Measurements from ENCODE around the gene RASA2. TPM values are rescaled to one million over a fixed set of nuclear protein-coding genes. Genes with fewer than 3 reads are reported as not detected.

The RASA2 gene
- total RNA-seq, 2 donors from 2014 or later, result 3.3 to 5.1 TPM

GRCh38 chr3:141576744-141577052 lies 89.9 kb downstream of the RASA2 start:
- H3K36me3 ChIP-seq, result peaks cover 34% of the 10 kb centered on the region

GRCh38 chr3:141578202-141578973 lies 91.6 kb downstream of the RASA2 start:
- Histone ChIP-seq H3K9me3 (no peaks in the 10 kb centered on the region), H3K27me3 (no peaks in the 10 kb centered on the region), H3K36me3 (peaks cover 22% of the 10 kb centered on the region), H3K4me1 (no peaks in the 10 kb centered on the region), H3K4me3 (no peak overlapping the region), H3K27ac (no peak overlapping the region)
- no peak for TF ChIP-seq CTCF (IDR thresholded peaks at IDR 0.05)
- DNase-seq (ENCODE audit: low spot score), result no peak

More at GRCh38 chr3:141576744-141577052, 89.9 kb downstream of the RASA2 start:
- no peak for DNase-seq (ENCODE audit: low spot score)
- no peaks in the 10 kb centered on the region for H3K4me1 ChIP-seq
- H3K27me3 ChIP-seq, result no peaks in the 10 kb centered on the region
- H3K4me3 ChIP-seq, result no peak overlapping the region
- H3K27ac ChIP-seq, result no peak overlapping the region
- TF ChIP-seq CTCF (IDR thresholded peaks at IDR 0.05), result no peak
- no peaks in the 10 kb centered on the region for H3K9me3 ChIP-seq

GRCh38 chr3:141594357-141594756 lies 107.5 kb downstream of the RASA2 start:
- no peak for DNase-seq (ENCODE audit: low spot score)
- no peak for TF ChIP-seq CTCF (IDR thresholded peaks at IDR 0.05)
- Histone ChIP-seq H3K4me1 (no peaks in the 10 kb centered on the region), H3K36me3 (peaks cover 32% of the 10 kb centered on the region), H3K9me3 (no peaks in the 10 kb centered on the region), H3K27me3 (no peaks in the 10 kb centered on the region), H3K4me3 (no peak overlapping the region), H3K27ac (no peak overlapping the region)

GRCh38 chr3:141597931-141598330 lies 111.1 kb downstream of the RASA2 start:
- Histone ChIP-seq H3K4me1 (no peaks in the 10 kb centered on the region), H3K9me3 (peaks cover 0 to 19% of the 10 kb centered on the region in 2 donors), H3K36me3 (peaks cover 14% of the 10 kb centered on the region), H3K27me3 (no peaks in the 10 kb centered on the region), H3K27ac (no peak overlapping the region), H3K4me3 (no peak overlapping the region)
- TF ChIP-seq CTCF (IDR thresholded peaks at IDR 0.05), result no peak
- DNase-seq (ENCODE audit: low spot score), result no peak

GRCh38 chr3:141600331-141600730 lies 113.5 kb downstream of the RASA2 start:
- TF ChIP-seq CTCF (IDR thresholded peaks at IDR 0.05), result no peak
- Histone ChIP-seq H3K4me1 (no peaks in the 10 kb centered on the region), H3K4me3 (no peak overlapping the region), H3K27me3 (no peaks in the 10 kb centered on the region), H3K27ac (no peak overlapping the region), H3K36me3 (peaks cover 14% of the 10 kb centered on the region), H3K9me3 (peaks cover 0 to 19% of the 10 kb centered on the region in 2 donors)
- DNase-seq (ENCODE audit: low spot score), result no peak

GRCh38 chr3:141602706-141603105 lies 115.9 kb downstream of the RASA2 start:
- no peak overlapping the region for H3K27ac ChIP-seq
- no peak for TF ChIP-seq CTCF (IDR thresholded peaks at IDR 0.05)
- no peaks in the 10 kb centered on the region for H3K36me3 ChIP-seq

More at GRCh38 chr3:141602706-141603105, 115.9 kb downstream of the RASA2 start:
- no peak for DNase-seq (ENCODE audit: low spot score)
- no peaks in the 10 kb centered on the region for H3K27me3 ChIP-seq
- H3K9me3 ChIP-seq, result peaks cover 0 to 19% of the 10 kb centered on the region in 2 donors
- no peak overlapping the region for H3K4me3 ChIP-seq
- H3K4me1 ChIP-seq, result no peaks in the 10 kb centered on the region

Data from right atrium auricular region (tissue), 2 donors.